ENCODE measurements around the gene UBAP2.

GRCh38 chr9:33942471-33943083 is 106.1 kb downstream of the UBAP2 start:
- no peak for TF ChIP-seq POLR2A (IDR thresholded peaks at IDR 0.05)
- TF ChIP-seq, protein P1, sequence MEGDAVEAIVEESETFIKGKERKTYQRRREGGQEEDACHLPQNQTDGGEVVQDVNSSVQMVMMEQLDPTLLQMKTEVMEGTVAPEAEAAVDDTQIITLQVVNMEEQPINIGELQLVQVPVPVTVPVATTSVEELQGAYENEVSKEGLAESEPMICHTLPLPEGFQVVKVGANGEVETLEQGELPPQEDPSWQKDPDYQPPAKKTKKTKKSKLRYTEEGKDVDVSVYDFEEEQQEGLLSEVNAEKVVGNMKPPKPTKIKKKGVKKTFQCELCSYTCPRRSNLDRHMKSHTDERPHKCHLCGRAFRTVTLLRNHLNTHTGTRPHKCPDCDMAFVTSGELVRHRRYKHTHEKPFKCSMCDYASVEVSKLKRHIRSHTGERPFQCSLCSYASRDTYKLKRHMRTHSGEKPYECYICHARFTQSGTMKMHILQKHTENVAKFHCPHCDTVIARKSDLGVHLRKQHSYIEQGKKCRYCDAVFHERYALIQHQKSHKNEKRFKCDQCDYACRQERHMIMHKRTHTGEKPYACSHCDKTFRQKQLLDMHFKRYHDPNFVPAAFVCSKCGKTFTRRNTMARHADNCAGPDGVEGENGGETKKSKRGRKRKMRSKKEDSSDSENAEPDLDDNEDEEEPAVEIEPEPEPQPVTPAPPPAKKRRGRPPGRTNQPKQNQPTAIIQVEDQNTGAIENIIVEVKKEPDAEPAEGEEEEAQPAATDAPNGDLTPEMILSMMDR (IDR thresholded peaks at IDR 0.05), result peak in 1 of 6 experiments; percentile 32
